Measurements from ENCODE around the gene HTR4. TPM values are rescaled to one million over a fixed set of nuclear protein-coding genes. Genes with fewer than 3 reads are reported as not detected.

HTR4 gene
- total RNA-seq, 1 experiment from 2014 or later: not detected

DNA sequence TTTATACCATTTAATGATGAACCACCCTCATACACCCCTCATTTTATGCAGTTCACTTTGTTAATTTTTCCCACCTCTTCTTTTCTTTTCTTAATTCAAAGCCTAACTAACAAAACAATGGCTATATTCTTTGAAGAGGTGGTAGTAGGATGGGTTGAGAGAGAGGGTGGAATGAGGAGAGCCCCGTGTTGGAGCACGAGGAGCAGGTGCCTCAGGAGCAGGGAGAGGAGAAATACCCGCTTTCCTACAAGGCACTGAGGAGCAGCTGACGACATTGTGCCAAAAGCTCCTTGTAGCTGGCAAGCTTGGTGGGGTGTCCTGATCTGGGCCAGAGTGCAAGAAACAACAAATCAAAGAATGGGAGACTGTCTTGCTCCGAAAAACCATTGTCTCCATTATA lies 129.6 kb downstream of the HTR4 start:
- Mint-ChIP-seq H3K4me1 (peaks cover 0 to 4% of the 10 kb centered on the region in 2 experiments; a peak in 1 of 4 replicates), H3K36me3 (ENCODE audit: insufficient read depth in 1 of 3, low read depth in 3 of 3) (peaks cover 8 to 11% (median 10%) of the 10 kb centered on the region in 3 experiments; a peak in 6 of 7 replicates), H3K27me3 (ENCODE audit: low read depth) (peaks cover 4% of the 10 kb centered on the region), H3K4me3 (no peak overlapping the region), H3K9me3 (peaks cover 11 to 12% of the 10 kb centered on the region in 2 experiments), H3K27ac (no peak overlapping the region)
- H2BK15ac ChIP-seq (ENCODE audit: low read depth, low read length): no peak overlapping the region
- H3K27ac ChIP-seq (ENCODE audit: insufficient read length, low read depth, low read length): no peak overlapping the region
- WGBS (ENCODE audit: extremely low coverage, insufficient read length, low lambda C conversion rate): no CpG with 5 or more reads among the region's 5 CpGs
- no peak overlapping the region for H4K8ac ChIP-seq (replicated peaks; ENCODE audit: insufficient read length, low read depth, low read length)
- no peaks in the 10 kb centered on the region for H3K79me2 ChIP-seq (ENCODE audit: insufficient read depth, low read length)
- no peak overlapping the region for H4K5ac ChIP-seq (ENCODE audit: insufficient read length, low read depth, low read length)
- H3T11ph ChIP-seq (ENCODE audit: low read length): no peak overlapping the region
- H2BK5ac ChIP-seq (ENCODE audit: insufficient read length, low read length): no peak overlapping the region
- H3K23me2 ChIP-seq (ENCODE audit: insufficient read length, low read depth, low read length, poor library complexity, severe bottlenecking): no peaks in the 10 kb centered on the region
- DNase-seq: no peak
- no peak overlapping the region for H3K4me2 ChIP-seq (ENCODE audit: insufficient read depth, insufficient read length, low read length)
- no peak overlapping the region for H2AK5ac ChIP-seq (ENCODE audit: insufficient read length, low read length)
- H3K23ac ChIP-seq (ENCODE audit: insufficient read length, low read depth, low read length): no peak overlapping the region
- no peak overlapping the region for H4K91ac ChIP-seq (ENCODE audit: insufficient read length, low read depth, low read length)
- no peaks in the 10 kb centered on the region for H3K79me1 ChIP-seq (ENCODE audit: insufficient read depth, low read depth, low read length, poor library complexity, severe bottlenecking)
- H2AFZ ChIP-seq (ENCODE audit: low read length): no peak overlapping the region
- H3K27me3 ChIP-seq (ENCODE audit: insufficient read depth, low read length): no peaks in the 10 kb centered on the region
- H2BK120ac ChIP-seq (ENCODE audit: low read depth, low read length, poor library complexity, severe bottlenecking): no peak overlapping the region
- no peak overlapping the region for H3K4ac ChIP-seq (ENCODE audit: low read depth, low read length)
- peaks cover 8% of the 10 kb centered on the region for H3K9me3 ChIP-seq (ENCODE audit: control insufficient read depth, low read depth, low read length)
- no peaks in the 10 kb centered on the region for H4K20me1 ChIP-seq (ENCODE audit: control insufficient read depth, insufficient read depth, insufficient read length)
- no peak overlapping the region for H2BK20ac ChIP-seq (ENCODE audit: low read depth, low read length, poor library complexity, severe bottlenecking)
- H3K56ac ChIP-seq (ENCODE audit: insufficient read length, low read depth, low read length): no peak overlapping the region
- no peak overlapping the region for H3K18ac ChIP-seq (ENCODE audit: insufficient read length, low read depth, low read length)
- no peaks in the 10 kb centered on the region for H3K4me1 ChIP-seq (ENCODE audit: insufficient read depth, low read length)
- no peak overlapping the region for H2BK12ac ChIP-seq (ENCODE audit: insufficient read length, low read depth, low read length)
- no peak overlapping the region for H3K14ac ChIP-seq (ENCODE audit: insufficient read depth, low read length)
- no peak for TF ChIP-seq CTCF (conservative IDR thresholded peaks at IDR 0.05)
- no peak overlapping the region for H3K9ac ChIP-seq (ENCODE audit: extremely low read depth, insufficient read length, low read length)
